Fibroblast of lung (primary cell): ENCODE data around the gene PDE6G. TPM values are rescaled to one million over a fixed set of nuclear protein-coding genes. Genes with fewer than 3 reads are reported as not detected.

Experiments
- DNase-seq, 2 donors: peaks; one replicate each; pipeline versions ENCODE4 v3.0.0 to v3.0.0-alpha.2; 2010; ENCODE audit warnings: low read depth in 2 of 2
- H2AFZ ChIP-seq: 2 replicates; pipeline ENCODE4 v1.5.1; 2012; ENCODE audit warnings: low read length, control low read depth, inconsistent platforms
- H3K27ac ChIP-seq: 2 replicates; pipeline ENCODE4 v1.5.1; 2011; ENCODE audit warnings: low read length, control low read depth; ENCODE audit not compliant: insufficient read depth
- H3K27me3 ChIP-seq: 2 replicates; pipeline ENCODE4 v1.5.1; 2011; ENCODE audit warnings: mild to moderate bottlenecking, low read length; ENCODE audit not compliant: control insufficient read depth, insufficient read depth
- H3K36me3 ChIP-seq: 2 replicates; pipeline ENCODE4 v1.5.1; 2011; ENCODE audit warnings: low read length; ENCODE audit not compliant: control insufficient read depth, insufficient read depth
- H3K4me1 ChIP-seq: 2 replicates; pipeline ENCODE4 v1.5.1; 2011; ENCODE audit warnings: low read length; ENCODE audit not compliant: control insufficient read depth, insufficient read depth; ENCODE audit errors: extremely low read depth
- H3K4me2 ChIP-seq: 2 replicates; pipeline ENCODE4 v1.5.1; 2011; ENCODE audit warnings: low read length, control low read depth; ENCODE audit not compliant: insufficient read depth; ENCODE audit errors: extremely low read depth
- H3K4me3 ChIP-seq, 4 experiments: fragments of 200-600 bp in 1 of 4; sonication (generic) in 1 of 4; replicated peaks in 1 of 4; 2 replicates each; pipeline ENCODE4 v1.5.1; 2011 to 2016; ENCODE audit warnings: low read length in 4 of 4, low read depth in 3 of 4, mild to moderate bottlenecking in 3 of 4, control low read depth in 2 of 4, inconsistent platforms in 1 of 4, mixed read lengths in 1 of 4; ENCODE audit not compliant: insufficient read depth in 1 of 4; ENCODE audit errors: control extremely low read depth in 1 of 4
- H3K79me2 ChIP-seq: 2 replicates; pipeline ENCODE4 v1.5.1; 2012; ENCODE audit warnings: mild to moderate bottlenecking, low read length, inconsistent platforms; ENCODE audit not compliant: control insufficient read depth, insufficient read depth
- H3K9ac ChIP-seq: 2 replicates; pipeline ENCODE4 v1.5.1; 2011; ENCODE audit warnings: mild to moderate bottlenecking, low read length, control low read depth; ENCODE audit not compliant: insufficient read depth
- H3K9me3 ChIP-seq: 2 replicates; pipeline ENCODE4 v1.5.1; 2012; ENCODE audit warnings: low read depth, low read length; ENCODE audit not compliant: control insufficient read depth, insufficient read depth
- H4K20me1 ChIP-seq: 2 replicates; pipeline ENCODE4 v1.5.1; 2011; ENCODE audit warnings: low read length; ENCODE audit not compliant: control insufficient read depth, insufficient read depth; ENCODE audit errors: extremely low read depth
- CTCF ChIP-seq, 2 donors: IDR thresholded peaks in 1 of 2; conservative IDR thresholded peaks in 1 of 2; 1 replicate in 1 of 2; 2 replicates in 1 of 2; pipeline ENCODE4 v1.5.1; 2011 to 2012; ENCODE audit warnings: low read length in 2 of 2, control low read depth in 1 of 2, inconsistent platforms in 1 of 2, low read depth in 1 of 2, mild to moderate bottlenecking in 1 of 2
- EZH2 ChIP-seq: IDR thresholded peaks from 2 replicates; pipeline ENCODE4 v1.5.1; 2012; ENCODE audit warnings: low read length, control low read depth, mild to moderate bottlenecking; ENCODE audit errors: missing control alignments
- polyA plus RNA-seq, 2 donors: library from polyadenylated mRNA; depleted of rRNA in 1 of 2; stranded (reverse) in 1 of 2; unstranded in 1 of 2; fragments of >200 nt; gene quantifications; 2 replicates each; pipeline ENCODE4 v1.2.1, GENCODE V29; 2011 to 2012; ENCODE audit warnings: missing spikeins in 1 of 2
- total RNA-seq: library from RNA; depleted of rRNA; stranded (reverse); fragments of >200 nt; gene quantifications from 2 replicates; pipeline ENCODE4 v1.2.1, GENCODE V29; 2014

The PDE6G gene
- total and polyA plus RNA-seq, 2 donors (not counting 1 experiment from before 2014, with no cell fraction given): 0.17 to 0.64 TPM

- no peak overlapping the region for H3K9ac ChIP-seq
- TF ChIP-seq CTCF (conservative IDR thresholded peaks at IDR 0.05 in 1 of 2, IDR thresholded peaks at IDR 0.05 in 1 of 2; ENCODE audit: low read depth in 1 of 2, low read length in 2 of 2) (no peak), EZH2 (no peak)
- no peak overlapping the region for H2AFZ ChIP-seq
- H3K27ac ChIP-seq: no peak overlapping the region
- H3K4me1 ChIP-seq: peaks cover 5% of the 10 kb centered on the region
- no peak overlapping the region for H3K4me2 ChIP-seq
- H3K4me3 ChIP-seq: no peak overlapping the region
- no peaks in the 10 kb centered on the region for H3K9me3 ChIP-seq
- no peaks in the 10 kb centered on the region for H4K20me1 ChIP-seq
- H3K79me2 ChIP-seq: no peaks in the 10 kb centered on the region
- no peak for DNase-seq
- no peaks in the 10 kb centered on the region for H3K27me3 ChIP-seq
- no peaks in the 10 kb centered on the region for H3K36me3 ChIP-seq
Observed at GRCh38 chr17:81655378-81656117, 794 bp downstream of the PDE6G start.

- H3K4me3 ChIP-seq: no peak overlapping the region
- H3K27me3 ChIP-seq: peaks cover 8% of the 10 kb centered on the region
Observed at GRCh38 chr17:81652906-81653771, 3.2 kb downstream of the PDE6G start.

More at GRCh38 chr17:81652906-81653771, 3.2 kb downstream of the PDE6G start:
- H3K9ac ChIP-seq: no peak overlapping the region
- H3K9me3 ChIP-seq: no peaks in the 10 kb centered on the region
- H3K4me1 ChIP-seq: peaks cover 5% of the 10 kb centered on the region
- no peak overlapping the region for H3K27ac ChIP-seq
- H3K36me3 ChIP-seq: no peaks in the 10 kb centered on the region
- no peaks in the 10 kb centered on the region for H3K79me2 ChIP-seq
- no peaks in the 10 kb centered on the region for H4K20me1 ChIP-seq
- no peak overlapping the region for H2AFZ ChIP-seq
- TF ChIP-seq EZH2: no peak
- no peak for TF ChIP-seq CTCF (conservative IDR thresholded peaks at IDR 0.05 in 1 of 2, IDR thresholded peaks at IDR 0.05 in 1 of 2; ENCODE audit: low read depth in 1 of 2, low read length in 2 of 2)
- no peak overlapping the region for H3K4me2 ChIP-seq
- DNase-seq: no peak
